GM18519 (cell line): ENCODE results near the gene CALHM5.

Experiments used
- ATAC-seq: cut with Tn5 transposase; IDR thresholded peaks from one replicate; pipeline ENCODE4 v1.9.1; 2021; ENCODE audit warnings: mild to moderate bottlenecking, moderate library complexity; ENCODE audit not compliant: unreplicated experiment, low FRiP score

CALHM5 gene

GRCh38 chr6:116571683-116572000 lies 60.2 kb downstream of the CALHM5 start:
- ATAC-seq = no peak

GRCh38 chr6:116572162-116572561 lies 60.7 kb downstream of the CALHM5 start:
- no peak for ATAC-seq
